ENCODE data around the gene ITIH4. TPM values are rescaled to one million over a fixed set of nuclear protein-coding genes. Genes with fewer than 3 reads are reported as not detected.

The ITIH4 gene
- polyA plus RNA-seq, 3 donors = 0.59 to 47.7 TPM; not detected in 1

DNA sequence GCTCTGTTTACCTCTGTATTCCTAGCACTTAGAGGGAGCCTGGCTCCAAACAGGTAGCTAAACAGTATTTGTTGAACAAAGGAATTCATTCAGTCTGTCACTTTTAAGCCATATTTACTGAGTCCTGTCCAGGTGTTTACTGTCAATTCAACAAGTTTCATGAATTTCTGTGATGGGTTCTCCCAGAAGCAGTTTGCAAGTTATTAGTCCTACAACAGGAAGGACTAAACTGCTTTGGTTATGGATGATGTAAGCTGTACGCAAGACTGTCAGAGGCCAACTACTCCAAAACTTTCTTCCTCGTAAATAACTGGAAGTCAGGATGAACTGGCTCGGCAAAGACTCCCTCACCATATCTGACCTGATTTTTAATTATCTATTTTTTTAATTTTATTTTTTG, 41.8 kb upstream of the ITIH4 start:
- intact Hi-C loops (cut with micrococcal nuclease) = loop anchor here in 1 of 2 donors (10.0 kb wide), 1 partner anchor 203 kb away; no protein-coding TSS in a partner anchor
- H3K27ac Mint-ChIP-seq = no peak overlapping the region
- peaks cover 27 to 29% of the 10 kb centered on the region in 2 donors for H3K36me3 Mint-ChIP-seq
- TF ChIP-seq CTCF (IDR thresholded peaks at IDR 0.05) = no peak
- no CpG with 5 or more reads among the region's 3 CpGs for WGBS (ENCODE audit: insufficient coverage)
- H3K27me3 Mint-ChIP-seq (ENCODE audit: low read depth in 3 of 3) = peaks cover 0 to 2% (median 2%) of the 10 kb centered on the region in 3 donors
- Histone ChIP-seq H3K9ac (ENCODE audit: insufficient read depth, low read length, poor library complexity, severe bottlenecking) (no peak overlapping the region), H3K27ac (ENCODE audit: low read depth in 1 of 2, low read length in 2 of 2) (no peak overlapping the region), H4K20me1 (ENCODE audit: insufficient read depth, low read length) (peaks cover 93% of the 10 kb centered on the region), H2AFZ (ENCODE audit: insufficient read depth, low read depth, low read length, poor library complexity, severe bottlenecking) (no peak overlapping the region), H3K79me2 (ENCODE audit: insufficient read depth, low read length) (peaks cover 65% of the 10 kb centered on the region), H3K27me3 (ENCODE audit: control insufficient read depth in 2 of 2, insufficient read depth in 2 of 2, low read length in 2 of 2) (no peaks in the 10 kb centered on the region), H3K4me2 (replicated peaks; ENCODE audit: extremely low read depth, low read length, poor library complexity, severe bottlenecking) (no peak overlapping the region), H3K36me3 (replicated peaks in 1 of 2; ENCODE audit: control insufficient read depth in 1 of 2, insufficient read depth in 2 of 2, low read length in 2 of 2) (peaks cover 3 to 5% of the 10 kb centered on the region in 2 donors), H3K4me1 (ENCODE audit: control insufficient read depth in 1 of 2, insufficient read depth in 2 of 2, low read length in 2 of 2) (peaks cover 11 to 12% of the 10 kb centered on the region in 2 donors), H3K4me3 (replicated peaks in 1 of 3; ENCODE audit: low read depth in 2 of 3, low read length in 3 of 3) (no peak overlapping the region), H3K9me3 (replicated peaks in 1 of 2; ENCODE audit: control insufficient read depth in 1 of 2, insufficient read depth in 1 of 2, low read length in 2 of 2) (no peaks in the 10 kb centered on the region)
- H3K4me1 Mint-ChIP-seq = peaks cover 42% of the 10 kb centered on the region
- no peak overlapping the region for H3K4me3 Mint-ChIP-seq
- H3K9me3 Mint-ChIP-seq = peaks cover 0 to 3% (median 0%) of the 10 kb centered on the region in 7 donors
- no peak for DNase-seq

DNA sequence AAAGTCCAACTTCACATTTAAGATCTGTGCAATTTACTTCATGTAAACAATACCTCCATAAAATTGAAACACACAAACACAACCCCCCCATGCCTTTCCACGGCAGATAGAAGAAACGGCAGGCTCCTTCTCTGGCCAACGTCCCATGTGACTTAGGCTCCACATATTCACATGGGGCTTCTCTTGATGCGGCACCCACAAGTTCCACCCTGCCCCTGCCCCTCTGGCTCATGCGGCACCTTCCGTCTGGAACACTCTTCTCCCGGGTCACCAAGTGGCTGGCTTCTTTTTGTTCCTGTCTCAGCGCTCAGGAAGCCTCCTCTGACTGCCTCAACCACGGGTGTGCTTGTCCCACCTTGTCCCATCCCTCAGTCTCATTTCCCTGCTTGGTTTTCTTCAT, 41.3 kb upstream of the ITIH4 start:
- H3K4me1 ChIP-seq (ENCODE audit: control insufficient read depth in 1 of 2, insufficient read depth in 2 of 2, low read length in 2 of 2) = peaks cover 11 to 12% of the 10 kb centered on the region in 2 donors
- intact Hi-C loops (cut with micrococcal nuclease) = loop anchor here in 1 of 2 donors (10.0 kb wide), 1 partner anchor 203 kb away; no protein-coding TSS in a partner anchor
- Mint-ChIP-seq H3K27ac (peak overlapping the region in 1 of 7 donors; percentile 38), H3K4me1 (peaks cover 42% of the 10 kb centered on the region), H3K4me3 (no peak overlapping the region), H3K27me3 (ENCODE audit: low read depth in 3 of 3) (peaks cover 0 to 2% (median 2%) of the 10 kb centered on the region in 3 donors), H3K9me3 (peaks cover 0 to 5% (median under 1%) of the 10 kb centered on the region in 7 donors), H3K36me3 (peaks cover 32 to 33% of the 10 kb centered on the region in 2 donors)
- H3K9ac ChIP-seq (ENCODE audit: insufficient read depth, low read length, poor library complexity, severe bottlenecking) = no peak overlapping the region
- no peak for DNase-seq
- no peak overlapping the region for H2AFZ ChIP-seq (ENCODE audit: insufficient read depth, low read depth, low read length, poor library complexity, severe bottlenecking)
- peaks cover 93% of the 10 kb centered on the region for H4K20me1 ChIP-seq (ENCODE audit: insufficient read depth, low read length)
- H3K9me3 ChIP-seq (replicated peaks in 1 of 2; ENCODE audit: control insufficient read depth in 1 of 2, insufficient read depth in 1 of 2, low read length in 2 of 2) = peaks cover 0 to 2% of the 10 kb centered on the region in 2 donors
- H3K27me3 ChIP-seq (ENCODE audit: control insufficient read depth in 2 of 2, insufficient read depth in 2 of 2, low read length in 2 of 2) = no peaks in the 10 kb centered on the region
- no peak overlapping the region for H3K4me3 ChIP-seq (replicated peaks in 1 of 3; ENCODE audit: low read depth in 2 of 3, low read length in 3 of 3)
- peaks cover 64% of the 10 kb centered on the region for H3K79me2 ChIP-seq (ENCODE audit: insufficient read depth, low read length)
- H3K36me3 ChIP-seq (replicated peaks in 1 of 2; ENCODE audit: control insufficient read depth in 1 of 2, insufficient read depth in 2 of 2, low read length in 2 of 2) = peaks cover 6 to 8% of the 10 kb centered on the region in 2 donors
- 84% methylated on average over 9 of the region's 9 CpGs for WGBS (ENCODE audit: insufficient coverage)
- TF ChIP-seq CTCF (IDR thresholded peaks at IDR 0.05) = no peak
- H3K27ac ChIP-seq (ENCODE audit: low read depth in 1 of 2, low read length in 2 of 2) = no peak overlapping the region
- H3K4me2 ChIP-seq (replicated peaks; ENCODE audit: extremely low read depth, low read length, poor library complexity, severe bottlenecking) = no peak overlapping the region
